Measurements from ENCODE around the gene USB1. TPM values are rescaled to one million over a fixed set of nuclear protein-coding genes. Genes with fewer than 3 reads are reported as not detected.
"Not testable (repeated sequence)": the region's sequence is repeated elsewhere in the genome, so short reads cannot be mapped to it uniquely, and the experiment has no call there.

USB1 gene
- total RNA-seq, 1 donor from 2014 or later = 261 TPM

DNA sequence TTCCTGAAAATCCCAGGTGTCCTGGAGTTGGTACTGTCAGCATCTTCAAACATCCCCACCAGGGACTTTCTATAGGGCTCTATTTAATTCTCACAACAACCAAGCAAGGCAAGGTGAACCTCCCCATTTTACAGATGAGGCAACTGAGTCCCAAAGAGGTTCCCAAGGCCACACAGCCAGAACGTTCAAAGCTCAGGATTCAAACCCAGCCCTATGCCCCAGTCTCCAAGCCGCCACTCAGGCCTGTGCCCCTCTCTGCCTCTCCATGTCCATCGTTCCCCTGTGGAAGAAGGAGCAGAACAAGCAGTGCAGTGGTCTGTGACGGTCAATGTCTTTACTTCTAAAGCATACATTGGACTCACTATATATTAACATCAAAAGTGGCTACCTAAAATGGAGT, 6.8 kb upstream of the USB1 start:
- no peak for DNase-seq (ENCODE audit: low read depth)

DNA sequence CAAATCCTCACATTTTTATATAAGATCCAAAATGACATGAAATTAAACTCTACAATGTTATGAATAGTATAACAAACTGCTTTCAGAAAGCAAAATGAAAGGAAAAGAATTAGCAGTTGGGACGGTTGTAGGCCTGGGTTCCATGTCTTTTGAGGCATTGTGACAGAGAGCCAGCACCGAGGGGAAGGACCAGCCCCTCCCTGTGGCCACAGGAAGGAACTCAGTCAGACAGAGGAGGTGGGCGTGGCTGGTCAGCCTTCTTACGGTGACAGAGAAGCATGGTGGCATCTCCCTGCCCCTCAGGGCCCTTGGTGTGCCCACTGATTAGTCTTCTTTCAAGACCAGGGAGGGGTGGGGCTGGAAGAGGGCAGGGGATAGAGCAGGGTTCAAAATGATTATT, 6.4 kb upstream of the USB1 start:
- DNase-seq (ENCODE audit: low read depth) = no peak

DNA sequence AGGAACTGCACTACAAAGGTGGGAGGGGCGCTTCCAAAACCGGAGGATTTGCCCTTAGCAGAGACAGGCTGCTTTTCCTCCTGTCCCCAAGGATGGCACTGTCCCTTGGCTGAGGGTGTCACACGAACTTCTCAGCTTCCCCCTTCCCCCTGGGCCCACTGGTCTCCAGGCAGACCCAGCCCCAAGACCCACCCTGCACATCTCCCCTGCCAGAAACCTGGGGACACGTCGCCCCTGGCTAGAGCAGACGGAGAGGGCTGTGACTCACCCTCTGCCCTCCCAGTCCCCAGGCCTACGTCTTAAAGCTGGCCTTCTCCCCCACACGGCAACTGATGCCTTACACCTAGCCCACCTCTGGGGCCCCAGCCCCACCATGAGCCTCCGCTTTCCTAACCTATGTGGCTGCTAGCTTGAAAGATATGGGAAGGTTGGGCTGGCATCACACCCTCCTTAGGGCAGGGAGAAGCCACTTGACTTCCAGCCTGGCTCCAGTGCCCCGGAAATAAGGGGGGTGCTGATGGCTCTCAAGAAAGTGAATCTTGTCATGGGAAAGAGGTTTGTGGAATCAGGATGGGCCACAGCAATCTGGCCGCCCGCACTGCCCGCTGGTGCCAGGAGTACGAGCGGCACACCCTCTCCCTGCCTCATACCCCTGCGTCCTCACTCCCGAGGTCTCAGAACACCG, 5.3 kb upstream of the USB1 start:
- DNase-seq (ENCODE audit: low read depth) = no peak

DNA sequence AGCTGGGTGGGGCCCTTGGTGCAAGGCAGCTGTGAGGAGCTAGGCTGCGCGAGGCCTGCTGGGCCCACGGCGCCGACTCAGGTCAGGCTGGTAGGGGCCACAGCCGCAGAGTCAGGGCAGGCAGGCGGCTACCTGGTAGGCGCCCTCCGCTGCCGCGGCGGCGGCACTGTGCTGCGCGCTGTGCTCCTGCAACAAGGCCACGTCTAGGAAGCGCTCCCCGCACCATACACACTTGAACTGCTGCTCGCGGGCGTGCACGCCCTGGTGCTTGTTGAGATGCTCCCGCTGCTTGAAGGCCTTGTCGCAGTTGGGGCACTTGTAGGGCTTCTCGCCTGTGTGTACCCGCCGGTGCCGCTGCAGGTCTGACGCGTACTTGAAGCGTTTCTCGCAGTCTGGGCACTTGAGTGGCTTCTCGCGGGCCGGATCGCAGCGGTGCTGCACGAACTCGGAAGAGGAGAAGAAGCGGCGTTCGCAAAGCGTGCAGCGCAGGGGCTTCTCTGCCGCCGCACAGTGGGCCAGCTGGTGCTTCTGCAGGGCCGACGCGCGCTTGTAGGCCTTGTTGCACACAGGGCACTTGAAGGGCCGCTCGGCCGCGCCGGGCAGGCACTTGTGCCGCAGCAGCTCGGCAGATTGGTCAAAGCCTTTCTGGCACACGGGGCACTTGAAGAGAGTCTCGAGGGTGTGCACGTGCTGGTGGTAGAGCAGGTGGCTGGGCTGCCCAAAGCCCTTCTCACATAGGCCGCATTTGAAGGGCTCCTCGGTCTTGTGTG, 4.6 kb upstream of the USB1 start:
- no peak for DNase-seq (ENCODE audit: low read depth)

DNA sequence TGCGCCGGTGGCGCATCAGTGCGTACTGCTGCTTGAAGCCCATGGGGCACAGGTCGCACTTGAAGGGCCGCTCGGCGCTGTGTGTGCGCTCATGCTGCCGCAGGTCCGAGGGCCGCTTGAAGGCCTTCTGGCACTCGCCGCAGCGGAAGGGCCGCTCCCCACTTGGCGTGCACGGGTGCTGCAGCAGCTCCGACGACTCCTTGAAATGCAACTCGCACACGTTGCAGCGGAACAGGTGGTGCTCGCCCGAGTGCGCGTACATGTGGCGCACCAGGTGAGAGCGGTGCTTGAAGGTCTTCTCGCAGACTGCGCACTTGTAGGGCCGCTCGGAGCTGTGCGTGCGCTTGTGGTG, 4.1 kb upstream of the USB1 start:
- DNase-seq (ENCODE audit: low read depth) = no peak

DNA sequence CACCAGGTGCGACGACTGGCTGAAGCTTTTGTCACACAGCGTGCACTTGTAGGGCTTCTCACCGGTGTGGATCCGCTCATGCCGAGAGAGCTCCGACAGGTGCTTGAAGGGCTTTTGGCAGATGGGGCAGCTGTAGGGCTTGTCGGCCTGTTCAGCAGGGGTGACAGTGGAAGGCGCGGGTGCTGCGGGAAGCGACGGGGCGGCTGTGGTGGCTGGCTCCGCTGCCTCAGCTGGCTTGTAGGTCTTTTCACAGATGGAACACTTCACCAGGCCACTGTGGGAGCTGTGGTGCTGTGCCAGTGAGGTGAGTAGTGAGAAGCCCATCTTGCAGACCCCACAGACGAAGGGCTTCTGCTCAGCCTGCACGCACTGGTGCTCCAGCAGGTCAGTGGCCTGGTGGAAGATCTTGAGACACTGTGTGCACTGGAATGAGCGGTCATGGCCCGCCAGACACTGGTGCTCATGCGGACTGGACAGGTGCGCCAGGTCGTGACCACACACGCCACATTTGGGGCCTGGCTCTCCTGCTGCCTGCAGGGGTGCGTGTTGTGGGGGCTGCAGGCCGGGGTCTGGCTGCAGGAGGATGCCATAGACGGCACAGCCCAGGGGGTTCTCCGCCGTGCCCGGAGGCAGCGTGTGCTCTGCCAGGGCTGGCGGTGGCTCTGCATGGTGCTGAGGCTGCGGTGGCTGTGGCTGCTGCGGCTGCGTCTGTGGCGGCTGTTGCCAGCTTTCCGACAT, 3.5 kb upstream of the USB1 start:
- DNase-seq (ENCODE audit: low read depth) = no peak

DNA sequence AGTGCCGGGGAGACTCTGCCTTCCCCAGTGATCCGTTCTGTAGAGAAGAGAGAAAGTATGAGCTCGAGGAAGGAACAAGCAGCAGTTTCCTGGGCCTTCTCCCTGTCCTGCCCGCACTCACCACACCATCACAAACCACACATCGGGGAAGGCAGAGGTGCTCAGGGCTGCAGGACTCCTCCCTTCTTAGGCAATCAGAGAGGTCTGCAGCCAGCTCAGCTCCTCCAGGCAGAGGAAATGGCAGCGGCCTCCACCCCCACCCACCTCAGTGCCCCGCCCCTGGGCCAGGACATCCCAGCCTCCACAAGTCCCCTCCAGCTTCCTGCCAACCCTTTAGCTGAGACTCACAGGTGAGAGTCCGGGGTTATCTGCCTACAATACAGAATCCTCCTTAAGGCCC, 2.7 kb upstream of the USB1 start:
- DNase-seq (ENCODE audit: low read depth) = peak; percentile 33

DNA sequence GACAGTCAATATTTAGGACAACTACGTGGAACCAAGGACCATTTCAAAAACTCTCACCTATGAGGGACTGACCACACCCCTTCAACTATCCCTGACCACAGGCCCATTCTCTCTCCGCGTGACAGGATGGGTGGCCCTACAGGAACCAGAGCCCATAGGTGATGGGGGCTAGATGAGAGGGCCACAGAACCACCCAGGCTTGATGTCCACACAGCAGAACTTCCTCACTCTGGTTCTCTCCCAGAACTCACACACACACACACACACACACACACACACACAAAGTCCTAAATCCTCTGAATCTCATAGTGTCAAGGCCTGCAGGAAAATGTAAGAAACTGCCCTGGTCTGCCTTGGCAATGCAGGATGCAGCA, 2.2 kb upstream of the USB1 start:
- no peak for DNase-seq (ENCODE audit: low read depth)

DNA sequence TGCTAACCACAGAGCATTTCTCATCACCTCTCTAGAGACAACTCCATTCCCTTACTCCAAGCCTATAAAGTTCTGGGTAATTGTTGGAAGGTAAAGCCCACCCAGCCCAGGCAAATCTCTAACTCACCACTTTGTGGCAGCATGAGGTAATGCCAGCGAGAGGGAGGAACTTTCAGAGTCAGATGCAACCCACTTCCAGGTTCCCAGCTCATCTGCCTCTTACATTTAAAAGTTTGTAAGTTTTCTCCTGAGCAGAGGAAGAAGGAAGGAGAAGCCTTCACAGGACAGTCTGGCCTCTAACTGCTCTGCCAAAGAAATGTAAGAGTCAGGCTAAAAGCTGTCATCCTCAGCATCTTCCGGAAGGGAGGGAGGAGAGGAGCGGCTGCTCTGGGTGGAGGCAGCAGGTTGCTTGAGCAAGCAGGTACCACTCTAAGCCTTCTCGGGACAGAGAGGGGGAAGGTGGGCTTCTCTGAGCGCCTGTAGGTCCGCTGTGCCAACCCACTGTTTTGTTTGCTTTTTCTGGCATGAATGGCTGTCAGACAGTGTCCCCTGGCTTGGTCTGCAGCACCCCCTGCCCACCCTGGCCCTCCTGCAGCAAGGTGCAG, 1.7 kb upstream of the USB1 start:
- no peak for DNase-seq (ENCODE audit: low read depth)

DNA sequence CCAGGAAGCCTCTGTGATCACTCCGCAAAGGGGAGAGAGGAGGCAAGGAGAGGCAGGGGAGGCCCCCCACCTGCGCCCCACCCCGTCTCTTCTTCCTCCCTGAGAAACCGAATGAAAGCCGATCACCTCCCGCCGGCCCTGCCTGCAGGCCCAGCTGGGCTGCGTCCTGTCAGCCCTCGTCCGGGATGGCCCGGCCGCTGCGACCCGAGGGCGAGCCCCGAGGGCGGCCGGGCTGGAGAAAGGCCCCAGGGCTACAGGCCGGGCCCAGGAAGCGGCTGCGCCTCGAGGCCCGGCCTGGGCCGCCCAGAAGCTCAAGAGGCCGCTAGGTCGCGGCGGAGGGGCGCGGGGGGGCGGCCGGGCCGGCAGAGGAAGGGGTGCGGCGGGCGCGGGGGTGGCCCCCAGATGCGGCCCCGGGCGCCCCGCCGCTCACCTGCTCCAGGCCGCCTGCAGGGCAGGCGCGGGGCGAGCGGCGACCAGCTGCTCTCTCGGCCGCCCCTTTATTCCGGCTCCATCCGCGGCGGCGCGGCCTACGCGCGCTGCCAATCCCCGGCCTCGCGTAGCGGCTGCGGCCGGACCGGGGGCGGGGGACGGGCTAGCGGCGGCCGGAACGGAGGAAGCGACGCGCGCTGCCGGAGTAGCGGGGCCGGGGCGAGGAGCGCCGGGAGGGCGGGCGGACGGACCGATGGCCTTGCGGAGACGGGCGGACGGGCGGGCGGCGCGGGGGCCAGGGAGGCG, 1.1 kb upstream of the USB1 start, which contains the start of gene ZNF319:
Gene ZNF319 (minus strand): TSS at position 702 of the 735 bp plus-strand sequence. CDS start 2,407 bp downstream, outside the sequence.
- no peak for DNase-seq (ENCODE audit: low read depth)

DNA sequence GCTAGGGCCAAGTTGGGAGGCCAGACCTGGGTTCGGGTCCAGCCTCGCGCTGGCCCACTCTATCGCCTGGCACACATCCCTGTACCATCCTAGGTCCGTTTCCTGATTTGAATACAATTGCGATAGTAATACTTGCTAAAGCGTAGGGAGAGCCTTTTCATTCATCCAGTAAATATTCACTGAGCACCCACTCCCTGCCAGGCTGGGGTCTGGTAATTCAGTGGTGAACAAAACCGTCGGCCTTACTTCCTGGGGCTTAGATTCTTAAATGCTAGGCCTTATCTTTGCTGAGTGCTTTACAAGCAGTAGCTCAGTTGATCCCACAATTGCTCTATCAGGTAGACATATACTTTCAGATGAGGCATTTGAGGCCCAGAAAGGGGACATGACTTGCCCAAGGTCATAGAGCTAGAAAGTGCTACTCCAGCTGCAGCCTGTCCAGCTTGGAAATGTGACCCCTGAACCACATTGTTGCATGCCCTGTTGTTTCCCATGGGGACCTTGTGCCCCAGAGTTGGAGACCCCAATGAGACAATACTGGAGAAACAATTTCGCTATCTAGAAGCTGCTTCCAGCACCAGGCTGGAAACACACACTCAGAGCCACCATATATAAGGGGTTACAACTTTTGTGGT, 691 bp downstream of the USB1 start:
- no peak for DNase-seq (ENCODE audit: low read depth)

DNA sequence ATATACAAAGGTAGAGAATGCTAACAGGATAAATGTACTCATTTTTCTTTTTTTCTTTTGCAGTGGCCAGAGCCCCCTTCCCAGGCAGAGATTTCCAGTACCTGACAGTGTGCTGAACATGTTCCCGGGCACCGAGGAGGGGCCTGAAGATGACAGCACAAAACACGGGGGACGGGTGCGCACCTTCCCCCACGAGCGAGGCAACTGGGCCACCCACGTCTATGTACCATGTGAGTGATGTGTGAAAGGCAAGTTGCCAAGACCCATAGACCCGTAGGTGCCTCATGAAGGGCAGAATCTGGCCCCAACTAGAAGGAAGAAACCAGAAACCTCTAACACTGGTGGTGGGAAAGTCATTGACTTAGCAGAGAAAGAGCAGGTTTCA, 1.2 kb downstream of the USB1 start:
- no peak for DNase-seq (ENCODE audit: low read depth)

DNA sequence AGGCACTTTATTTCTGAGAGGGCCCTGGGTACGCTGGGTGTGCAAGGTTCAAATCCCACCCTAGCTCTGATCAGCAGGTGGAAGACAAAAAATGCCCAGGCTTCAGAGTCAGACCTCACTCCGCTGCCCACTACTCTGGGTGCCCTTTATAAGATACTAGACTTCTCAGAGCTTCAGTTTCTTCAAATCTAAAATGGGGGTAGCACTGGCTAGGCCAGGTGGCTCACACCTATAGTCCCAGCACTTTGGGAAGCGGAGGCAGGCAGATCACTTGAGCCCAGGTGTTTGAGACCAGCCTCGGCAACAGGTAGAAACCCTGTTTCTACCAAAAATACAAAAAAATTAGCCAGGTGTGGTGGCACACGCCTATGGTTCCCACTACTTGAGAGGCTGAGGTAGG, 1.7 kb downstream of the USB1 start:
- DNase-seq (ENCODE audit: low read depth) = no peak

DNA sequence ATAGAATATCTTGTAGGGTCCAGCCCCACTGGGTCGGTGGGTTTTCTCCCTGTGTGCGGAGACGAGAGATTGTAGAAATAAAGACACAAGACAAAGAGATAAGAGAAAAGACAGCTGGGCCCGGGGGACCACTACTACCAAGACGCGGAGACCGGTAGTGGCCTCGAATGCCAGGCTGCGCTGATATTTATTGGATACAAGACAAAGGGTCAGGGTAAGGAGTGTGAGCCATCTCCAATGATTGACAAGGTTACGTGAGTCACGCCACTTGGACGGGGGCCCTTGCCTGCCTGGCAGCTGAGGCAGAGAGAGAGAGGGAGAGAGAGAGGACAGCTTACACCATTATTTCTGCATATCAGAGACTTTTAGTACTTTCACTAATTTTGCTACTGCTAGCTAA, 3.5 kb downstream of the USB1 start:
- not testable (repeated sequence) for DNase-seq (ENCODE audit: low read depth)

DNA sequence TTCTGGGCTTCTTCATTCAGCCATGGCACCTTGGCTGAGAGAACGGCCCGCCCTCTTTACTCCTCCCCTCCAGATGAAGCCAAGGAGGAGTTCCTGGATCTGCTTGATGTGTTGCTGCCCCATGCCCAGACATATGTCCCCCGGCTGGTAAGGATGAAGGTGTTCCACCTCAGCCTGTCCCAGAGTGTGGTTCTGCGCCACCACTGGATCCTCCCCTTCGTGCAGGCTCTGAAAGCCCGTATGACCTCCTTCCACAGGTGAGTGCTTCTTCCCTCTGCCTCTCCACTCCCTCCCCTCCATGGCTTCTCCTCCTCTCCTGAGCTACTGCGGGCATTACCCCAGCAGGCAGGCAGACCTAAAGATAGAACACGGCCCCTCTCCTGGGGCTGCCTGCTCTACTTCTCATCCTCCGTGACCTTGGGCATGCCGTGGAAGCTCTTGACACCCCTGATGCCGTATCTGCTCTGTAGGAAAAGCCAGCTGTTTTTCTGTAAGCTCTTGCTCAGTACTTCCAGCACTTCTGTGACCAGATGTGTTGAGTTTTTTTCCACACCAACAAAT, 8.7 kb downstream of the USB1 start:
- DNase-seq (ENCODE audit: low read depth) = no peak

DNA sequence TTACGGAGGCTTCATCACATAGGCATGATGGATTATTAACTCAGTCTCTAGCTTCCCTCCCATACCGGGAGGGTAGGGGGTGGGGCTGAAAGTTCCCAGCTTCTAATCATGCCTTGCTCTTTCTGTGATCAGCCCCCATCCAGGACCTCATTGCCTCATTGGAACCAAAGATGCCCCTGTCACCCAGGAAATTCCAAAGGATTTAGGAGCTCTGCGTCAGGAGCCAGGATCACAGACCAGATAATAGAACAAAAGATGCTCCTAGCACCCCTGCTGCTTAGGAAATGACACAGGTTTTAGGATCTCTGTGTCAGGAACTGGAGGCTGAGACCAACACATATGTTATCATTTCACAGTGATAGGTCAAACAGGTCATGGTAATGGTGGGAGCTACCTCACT, 9.7 kb downstream of the USB1 start:
- DNase-seq (ENCODE audit: low read depth) = no peak

DNA sequence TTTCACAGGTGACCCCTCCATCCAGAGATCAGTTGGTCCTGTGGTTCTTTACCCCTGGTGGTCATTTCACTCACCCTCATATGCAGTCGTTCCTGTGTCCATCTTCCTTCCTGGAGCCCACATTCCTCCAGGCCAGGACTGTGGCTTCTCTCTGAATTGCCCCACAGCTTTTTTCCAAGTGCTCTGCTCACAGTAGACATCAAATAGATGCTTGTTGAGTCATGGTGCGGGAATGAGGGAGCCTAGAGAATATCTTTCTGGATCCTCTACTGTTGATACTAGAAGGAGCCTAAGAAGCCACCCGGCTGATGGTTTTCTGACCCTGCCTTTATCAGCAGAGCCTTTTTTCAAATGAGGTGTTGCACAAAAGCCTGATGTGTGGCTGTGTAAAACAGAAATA, 10.4 kb downstream of the USB1 start:
- DNase-seq (ENCODE audit: low read depth) = peak; percentile 31

DNA sequence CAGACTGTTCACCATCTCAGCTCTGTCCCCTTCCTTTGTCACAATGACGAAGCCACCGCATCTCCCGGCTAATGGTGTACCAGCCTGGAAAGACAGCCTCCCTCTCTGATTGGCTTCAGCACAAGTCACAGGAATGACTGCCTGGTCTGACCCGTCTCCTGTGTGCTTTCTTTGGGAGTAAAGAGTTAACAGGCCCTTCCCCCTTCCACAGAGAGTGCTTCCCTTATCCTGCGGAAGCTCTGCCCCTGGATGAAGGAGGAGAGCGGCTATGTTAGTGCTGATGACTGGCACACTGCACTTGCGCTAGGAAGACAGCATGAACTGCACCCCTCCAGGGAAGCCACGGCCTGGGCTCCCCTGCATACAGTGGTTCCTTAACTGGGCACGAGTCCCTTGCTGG, 11.3 kb downstream of the USB1 start:
- no peak for DNase-seq (ENCODE audit: low read depth)

DNA sequence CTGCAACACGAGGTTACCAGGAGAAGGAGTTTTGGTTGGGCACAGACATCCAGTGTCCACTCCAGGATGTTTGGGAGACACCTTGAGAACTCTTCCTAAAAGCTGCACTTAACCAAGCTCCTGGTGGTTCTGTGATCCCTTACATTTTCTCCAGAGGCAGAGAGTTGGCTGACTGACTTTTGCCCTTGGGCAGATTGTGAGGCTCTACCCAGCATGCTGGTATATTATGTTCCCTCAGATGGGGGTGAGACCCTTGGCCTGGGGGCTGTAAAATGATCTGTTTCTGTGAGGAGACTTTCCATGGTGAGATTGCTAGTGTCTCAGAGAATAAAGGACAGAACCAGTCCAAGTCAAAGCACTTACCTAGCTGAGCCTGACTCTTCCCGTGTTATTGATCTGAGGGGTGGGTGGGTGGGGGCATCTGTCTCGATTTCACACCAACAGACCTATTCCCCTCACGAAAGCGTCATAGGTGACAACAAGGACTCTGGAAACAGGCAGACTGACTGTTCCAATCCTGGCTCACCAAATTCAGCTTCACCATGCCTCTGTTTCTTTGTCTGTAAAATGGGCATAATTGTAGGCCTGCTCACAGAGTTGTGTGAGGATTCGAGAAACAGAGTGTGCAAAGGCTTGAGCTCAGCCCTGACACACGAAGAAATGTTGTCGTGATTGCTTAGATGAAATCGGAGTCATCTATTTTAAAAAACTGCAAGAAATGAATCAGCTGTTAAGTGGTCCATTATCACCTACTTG, 12.2 kb downstream of the USB1 start:
- no peak for DNase-seq (ENCODE audit: low read depth)

DNA sequence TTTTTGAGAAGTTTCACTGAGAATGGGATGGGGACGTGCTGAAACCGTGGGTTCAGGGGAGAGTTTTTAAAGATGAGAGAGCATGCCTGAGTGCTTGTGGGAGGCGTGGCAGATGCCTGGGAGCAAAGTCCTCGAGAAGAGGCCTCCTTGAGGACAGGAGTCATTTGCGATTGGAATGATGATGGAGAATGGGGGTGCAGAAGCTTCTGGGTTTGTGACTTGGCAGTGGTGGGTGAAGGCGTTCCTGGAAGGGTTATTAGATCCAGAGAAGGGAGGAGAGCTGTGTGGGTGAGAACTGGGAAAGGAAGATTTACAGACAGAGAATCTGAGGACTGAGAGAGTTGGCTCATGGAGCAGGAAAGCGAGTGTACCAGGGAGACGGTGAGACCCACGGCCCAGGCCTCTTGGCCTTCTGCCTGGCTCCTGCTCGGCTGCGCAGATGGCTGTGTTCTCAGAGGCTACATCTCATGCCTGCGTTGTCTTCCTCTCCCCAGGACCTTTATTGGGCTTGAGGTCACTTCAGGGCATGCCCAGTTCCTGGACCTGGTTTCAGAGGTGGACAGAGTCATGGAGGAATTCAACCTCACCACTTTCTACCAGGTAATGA, 15.7 kb downstream of the USB1 start:
- DNase-seq (ENCODE audit: low read depth) = no peak

Data from renal cortical epithelial cell (primary cell).